Gastrocnemius medialis (tissue), 4 donors: ENCODE measurements around the gene GRXCR2.

Experiments
- CTCF ChIP-seq, 5 experiments: fragments of 450-650 bp in 3 of 5; fragments of 200-600 bp in 2 of 5; sonication (generic) in 2 of 5; IDR thresholded peaks in 4 of 5; conservative IDR thresholded peaks in 1 of 5; 1 replicate in 4 of 5; 2 replicates in 1 of 5; pipeline ENCODE4 v1.5.1; 2016 to 2019; ENCODE audit warnings: antibody characterized with exemption in 5 of 5, mild to moderate bottlenecking in 3 of 5, moderate library complexity in 3 of 5
- POLR2A ChIP-seq, 2 donors: fragments of 450-650 bp; IDR thresholded peaks; one replicate each; pipeline ENCODE4 v1.6.1; 2017; ENCODE audit warnings: antibody characterized with exemption in 2 of 2, mild to moderate bottlenecking in 2 of 2, moderate library complexity in 2 of 2

DNA sequence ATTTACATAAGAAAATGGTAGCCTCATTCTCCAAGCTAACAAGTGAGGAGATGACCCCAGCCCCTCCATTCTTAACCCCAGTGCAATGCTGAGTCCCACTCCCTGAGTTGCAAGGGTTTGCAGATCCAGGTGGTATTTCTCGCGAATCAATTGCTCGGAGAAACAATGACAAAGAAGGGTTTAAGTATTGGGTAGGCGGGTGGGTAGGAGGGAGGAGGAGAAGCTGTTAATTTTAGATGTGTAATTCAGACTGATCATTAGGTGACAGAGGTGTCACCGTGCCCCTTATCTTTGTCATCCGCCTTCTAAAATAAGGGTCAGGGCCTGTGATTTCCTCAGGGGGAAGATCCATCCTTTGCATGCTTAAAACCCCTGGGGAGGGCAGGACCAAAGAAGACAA lies 46.6 kb upstream of the GRXCR2 start:
- no peak for TF ChIP-seq CTCF (IDR thresholded peaks at IDR 0.05 in 4 of 5, conservative IDR thresholded peaks at IDR 0.05 in 1 of 5)
- no peak for TF ChIP-seq POLR2A (IDR thresholded peaks at IDR 0.05)
